ENCODE results near the gene FAM53A. TPM values are rescaled to one million over a fixed set of nuclear protein-coding genes. Genes with fewer than 3 reads are reported as not detected.

The FAM53A gene
- total RNA-seq, 1 experiment from 2014 or later, result 1.6 TPM

DNA sequence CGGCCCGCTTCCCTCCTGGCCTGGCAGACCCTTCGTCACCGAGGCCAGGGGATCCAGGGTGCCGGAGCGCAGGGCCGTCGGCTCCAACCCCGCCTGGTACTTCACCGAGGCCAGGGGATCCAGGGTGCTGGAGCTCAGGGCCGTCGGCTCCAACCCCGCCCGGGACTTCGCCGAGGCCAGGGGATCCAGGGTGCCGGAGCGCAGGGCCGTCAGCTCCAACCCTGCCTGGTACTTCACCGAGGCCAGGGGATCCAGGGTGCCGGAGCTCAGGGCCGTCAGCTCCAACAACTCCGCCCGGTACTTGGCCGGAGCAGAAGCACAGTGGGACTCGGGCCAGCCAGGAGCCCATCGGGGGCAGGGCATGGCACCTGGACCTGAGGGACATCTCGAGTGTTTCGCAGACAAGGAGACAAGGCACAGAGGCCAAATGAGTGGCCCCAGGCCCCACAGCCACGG lies 85.1 kb downstream of the FAM53A start:
- DNase-seq (ENCODE audit: low spot score), result no peak
- no peak for TF ChIP-seq EZH2 (IDR thresholded peaks at IDR 0.05; ENCODE audit: borderline replicate concordance, low read depth, low read length, poor library complexity, severe bottlenecking)
- TF ChIP-seq, protein P1, sequence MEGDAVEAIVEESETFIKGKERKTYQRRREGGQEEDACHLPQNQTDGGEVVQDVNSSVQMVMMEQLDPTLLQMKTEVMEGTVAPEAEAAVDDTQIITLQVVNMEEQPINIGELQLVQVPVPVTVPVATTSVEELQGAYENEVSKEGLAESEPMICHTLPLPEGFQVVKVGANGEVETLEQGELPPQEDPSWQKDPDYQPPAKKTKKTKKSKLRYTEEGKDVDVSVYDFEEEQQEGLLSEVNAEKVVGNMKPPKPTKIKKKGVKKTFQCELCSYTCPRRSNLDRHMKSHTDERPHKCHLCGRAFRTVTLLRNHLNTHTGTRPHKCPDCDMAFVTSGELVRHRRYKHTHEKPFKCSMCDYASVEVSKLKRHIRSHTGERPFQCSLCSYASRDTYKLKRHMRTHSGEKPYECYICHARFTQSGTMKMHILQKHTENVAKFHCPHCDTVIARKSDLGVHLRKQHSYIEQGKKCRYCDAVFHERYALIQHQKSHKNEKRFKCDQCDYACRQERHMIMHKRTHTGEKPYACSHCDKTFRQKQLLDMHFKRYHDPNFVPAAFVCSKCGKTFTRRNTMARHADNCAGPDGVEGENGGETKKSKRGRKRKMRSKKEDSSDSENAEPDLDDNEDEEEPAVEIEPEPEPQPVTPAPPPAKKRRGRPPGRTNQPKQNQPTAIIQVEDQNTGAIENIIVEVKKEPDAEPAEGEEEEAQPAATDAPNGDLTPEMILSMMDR (conservative IDR thresholded peaks at IDR 0.05; ENCODE audit: low read depth, low read length), result no peak
- H3K36me3 ChIP-seq (ENCODE audit: insufficient read depth, low read length, poor library complexity, severe bottlenecking), result no peaks in the 10 kb centered on the region
- H3K9me3 ChIP-seq (ENCODE audit: low read depth, low read length, poor library complexity, severe bottlenecking), result no peaks in the 10 kb centered on the region
- POLR2A ChIA-PET (ENCODE audit: low non-redundant PET), result no interaction called here
- H3K4me3 ChIP-seq (ENCODE audit: low read depth, low read length, poor library complexity, severe bottlenecking), result no peak overlapping the region
- H3K27me3 ChIP-seq (replicated peaks; ENCODE audit: insufficient read depth, low read depth, low read length, poor library complexity), result peaks cover 8% of the 10 kb centered on the region
- BruUV-seq (replicated peaks), result no TSS peak
- CTCF ChIA-PET, result no interaction called here
- intact Hi-C loops (cut with micrococcal nuclease; ENCODE audit: unreplicated experiment), result no loop called here
- H3K27ac ChIP-seq (ENCODE audit: low read depth, low read length, poor library complexity, severe bottlenecking), result no peak overlapping the region
- no peaks in the 10 kb centered on the region for H3K4me1 ChIP-seq (ENCODE audit: insufficient read depth, low read length, poor library complexity, severe bottlenecking)

DNA sequence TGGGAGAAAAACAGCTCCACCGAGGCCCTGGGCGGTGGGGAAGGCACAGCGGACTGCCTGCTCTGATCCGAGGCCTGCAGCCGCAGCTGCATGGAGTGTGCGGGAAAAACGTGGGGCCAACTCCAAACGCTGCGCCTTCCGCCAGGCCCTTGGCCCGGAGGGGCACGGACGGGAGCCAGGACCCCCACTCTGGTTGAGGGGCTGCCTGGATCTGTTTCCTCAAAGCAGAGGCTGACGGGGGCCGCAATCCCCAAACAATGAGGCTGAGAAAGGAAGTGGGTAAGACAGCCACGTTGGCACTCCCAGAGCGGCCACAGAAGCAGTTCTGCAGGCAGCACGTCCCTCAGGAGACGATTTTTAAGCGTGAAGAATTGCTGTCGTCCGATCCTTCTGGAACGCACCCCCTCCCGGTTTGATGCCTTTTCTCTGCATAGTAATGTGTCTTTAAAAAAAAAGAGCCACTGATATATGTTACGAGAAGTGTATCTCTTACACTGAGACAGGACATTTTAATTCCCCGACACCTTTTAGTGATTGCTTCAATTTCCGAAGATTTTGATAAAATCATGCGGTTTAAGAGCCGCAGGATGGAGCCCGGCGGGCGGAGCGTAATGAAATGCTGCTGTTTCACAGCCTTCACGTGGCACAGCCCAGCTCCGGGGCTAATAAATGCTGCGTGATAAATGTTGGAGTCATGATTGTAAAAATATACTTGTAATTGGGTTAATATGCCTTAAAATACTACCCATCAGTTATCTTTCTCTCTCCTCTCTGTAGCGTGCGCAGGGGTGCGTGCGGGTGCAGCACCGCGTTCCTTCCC lies 85.7 kb downstream of the FAM53A start:
- no peak for TF ChIP-seq EZH2 (IDR thresholded peaks at IDR 0.05; ENCODE audit: borderline replicate concordance, low read depth, low read length, poor library complexity, severe bottlenecking)
- TF ChIP-seq, protein P1 (conservative IDR thresholded peaks at IDR 0.05; ENCODE audit: low read depth, low read length), result no peak
- POLR2A ChIA-PET (ENCODE audit: low non-redundant PET), result no interaction called here
- no peak overlapping the region for H3K27ac ChIP-seq (ENCODE audit: low read depth, low read length, poor library complexity, severe bottlenecking)
- H3K4me1 ChIP-seq (ENCODE audit: insufficient read depth, low read length, poor library complexity, severe bottlenecking), result no peaks in the 10 kb centered on the region
- no TSS peak for BruUV-seq (replicated peaks)
- no peaks in the 10 kb centered on the region for H3K36me3 ChIP-seq (ENCODE audit: insufficient read depth, low read length, poor library complexity, severe bottlenecking)
- no peaks in the 10 kb centered on the region for H3K9me3 ChIP-seq (ENCODE audit: low read depth, low read length, poor library complexity, severe bottlenecking)
- no peak for DNase-seq (ENCODE audit: low spot score)
- CTCF ChIA-PET, result no interaction called here
- intact Hi-C loops (cut with micrococcal nuclease; ENCODE audit: unreplicated experiment), result no loop called here
- H3K27me3 ChIP-seq (replicated peaks; ENCODE audit: insufficient read depth, low read depth, low read length, poor library complexity), result peaks cover 2% of the 10 kb centered on the region
- no peak overlapping the region for H3K4me3 ChIP-seq (ENCODE audit: low read depth, low read length, poor library complexity, severe bottlenecking)

DNA sequence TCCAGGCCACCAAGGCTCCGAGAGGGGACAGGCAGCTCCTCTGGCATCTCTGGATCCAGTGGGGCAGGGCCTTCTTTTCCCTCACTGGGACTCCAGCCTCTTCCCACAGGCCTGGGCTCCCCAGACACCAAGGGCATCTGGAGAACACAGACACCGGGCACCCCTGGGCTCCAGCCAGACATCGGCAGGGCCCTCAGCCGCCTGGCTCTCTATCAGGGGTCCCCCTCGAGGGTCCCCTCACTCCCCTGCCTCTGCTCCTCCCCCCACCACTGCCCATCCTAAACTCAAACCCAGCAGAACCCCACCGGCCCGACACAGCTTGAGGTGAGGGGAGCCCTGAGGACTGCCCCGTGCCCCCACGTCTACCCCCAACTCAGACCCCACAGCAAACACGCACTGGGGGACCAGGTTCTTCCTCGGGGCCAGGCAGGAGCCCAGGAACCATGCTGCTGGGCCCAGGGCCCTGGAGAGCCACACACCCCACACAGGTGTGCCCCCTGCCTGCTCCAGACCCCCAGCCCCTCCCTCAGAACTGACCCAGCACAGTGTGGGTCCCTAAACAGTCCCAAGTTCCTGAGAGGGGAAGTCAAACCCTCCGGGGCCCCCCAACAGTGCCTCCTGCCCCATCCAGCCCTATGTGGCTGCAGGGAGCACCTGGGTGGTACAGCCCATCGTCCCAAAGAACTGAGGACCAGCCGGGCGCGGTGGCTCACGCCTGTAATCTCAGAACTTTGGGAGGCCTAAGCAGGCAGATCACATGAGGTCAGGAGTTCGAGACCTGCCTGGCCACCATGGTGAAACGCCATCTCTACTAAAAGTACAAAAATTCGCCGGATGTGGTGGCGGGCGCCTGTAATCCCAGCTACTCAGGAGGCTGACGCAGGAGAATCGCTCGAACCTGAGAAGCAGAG lies 86.8 kb downstream of the FAM53A start:
- H3K27me3 ChIP-seq (replicated peaks; ENCODE audit: insufficient read depth, low read depth, low read length, poor library complexity), result no peaks in the 10 kb centered on the region
- ChIA-PET POLR2A (ENCODE audit: low non-redundant PET) (no interaction called here), CTCF (no interaction called here)
- DNase-seq (ENCODE audit: low spot score), result no peak
- H3K36me3 ChIP-seq (ENCODE audit: insufficient read depth, low read length, poor library complexity, severe bottlenecking), result no peaks in the 10 kb centered on the region
- H3K4me3 ChIP-seq (ENCODE audit: low read depth, low read length, poor library complexity, severe bottlenecking), result no peak overlapping the region
- H3K9me3 ChIP-seq (ENCODE audit: low read depth, low read length, poor library complexity, severe bottlenecking), result no peaks in the 10 kb centered on the region
- no TSS peak for BruUV-seq (replicated peaks)
- intact Hi-C loops (cut with micrococcal nuclease; ENCODE audit: unreplicated experiment), result no loop called here
- no peaks in the 10 kb centered on the region for H3K4me1 ChIP-seq (ENCODE audit: insufficient read depth, low read length, poor library complexity, severe bottlenecking)
- H3K27ac ChIP-seq (ENCODE audit: low read depth, low read length, poor library complexity, severe bottlenecking), result no peak overlapping the region
- TF ChIP-seq, protein P1 (conservative IDR thresholded peaks at IDR 0.05; ENCODE audit: low read depth, low read length), result no peak
- TF ChIP-seq EZH2 (IDR thresholded peaks at IDR 0.05; ENCODE audit: borderline replicate concordance, low read depth, low read length, poor library complexity, severe bottlenecking), result no peak
